ENCODE data around the gene EIF4B.
A peak's percentile ranks its signal among the peaks of the same experiment; 100 is the strongest.
"Not testable (repeated sequence)": the region's sequence is repeated elsewhere in the genome, so short reads cannot be mapped to it uniquely, and the experiment has no call there.

The EIF4B gene

GRCh38 chr12:53010955-53011354, 4.7 kb downstream of the EIF4B start:
- no peak for TF ChIP-seq CTCF (conservative IDR thresholded peaks at IDR 0.05; ENCODE audit: control insufficient read depth, insufficient read depth, low read depth, low read length)
- DNase-seq (ENCODE audit: low read depth) = no peak
- H3K4me3 ChIP-seq (ENCODE audit: control insufficient read depth, low read depth, low read length) = no peak overlapping the region

DNA sequence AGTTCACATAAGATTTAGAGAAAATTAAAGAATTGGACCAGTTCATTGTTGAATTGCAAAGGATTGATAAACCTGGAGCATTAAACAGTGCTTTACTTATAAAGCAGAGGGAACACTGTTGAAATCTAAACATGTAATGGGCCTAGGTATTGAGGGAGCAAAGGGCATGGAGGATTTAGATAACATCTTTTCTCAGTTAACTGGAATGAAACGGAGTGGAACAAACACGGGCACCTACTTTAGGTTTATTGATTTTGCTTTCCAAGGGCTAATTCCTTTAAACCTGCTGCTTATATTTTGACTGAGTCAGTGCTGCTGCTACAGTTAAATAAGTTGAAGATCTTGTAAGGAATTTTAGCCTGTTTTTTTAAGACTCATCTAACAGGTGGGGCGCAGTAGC, 5.6 kb downstream of the EIF4B start:
- no peak for TF ChIP-seq CTCF (conservative IDR thresholded peaks at IDR 0.05; ENCODE audit: control insufficient read depth, insufficient read depth, low read depth, low read length)
- no peak overlapping the region for H3K4me3 ChIP-seq (ENCODE audit: control insufficient read depth, low read depth, low read length)
- no peak for DNase-seq (ENCODE audit: low read depth)

DNA sequence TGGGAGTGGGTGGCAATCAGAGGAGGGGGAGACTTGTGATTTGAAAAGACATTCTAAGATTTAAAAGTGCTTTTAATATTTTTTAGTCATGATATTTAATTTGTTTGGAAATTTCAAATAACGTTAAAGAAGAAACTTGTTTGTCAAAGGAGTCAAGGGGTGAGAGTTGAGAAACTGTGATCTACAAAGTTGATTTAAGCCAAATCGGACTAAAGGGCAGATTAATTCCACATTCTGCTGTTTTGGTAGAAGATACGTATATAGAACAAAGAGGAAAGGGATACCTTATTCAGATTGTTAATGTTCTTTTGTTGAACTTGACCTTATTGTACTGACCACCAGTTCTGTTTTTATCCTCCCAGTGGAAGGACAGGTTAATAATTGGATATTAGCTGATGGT, 6.7 kb downstream of the EIF4B start:
- H3K4me3 ChIP-seq (ENCODE audit: control insufficient read depth, low read depth, low read length) = no peak overlapping the region
- no peak for TF ChIP-seq CTCF (conservative IDR thresholded peaks at IDR 0.05; ENCODE audit: control insufficient read depth, insufficient read depth, low read depth, low read length)
- no peak for DNase-seq (ENCODE audit: low read depth)

DNA sequence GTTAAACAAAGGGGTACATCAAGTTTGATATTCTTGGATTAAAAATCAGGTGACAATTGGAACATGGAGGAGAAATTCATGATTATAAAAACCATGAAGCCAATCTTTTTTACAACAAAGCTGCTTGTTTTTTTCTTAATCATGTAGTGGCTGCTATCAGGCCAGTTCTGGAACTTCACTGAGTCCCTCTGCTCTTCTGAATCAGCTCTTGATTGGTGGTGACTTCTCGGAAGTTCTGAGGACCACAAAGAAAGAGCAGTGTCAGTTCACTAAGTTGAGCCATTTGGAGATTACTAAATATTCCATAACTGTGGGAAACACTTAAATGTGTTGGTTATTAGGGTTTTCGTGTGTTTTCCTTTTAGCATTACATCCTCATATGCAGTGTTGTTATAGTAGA, 8.5 kb downstream of the EIF4B start:
- DNase-seq (ENCODE audit: low read depth) = no peak
- no peak for TF ChIP-seq CTCF (conservative IDR thresholded peaks at IDR 0.05; ENCODE audit: control insufficient read depth, insufficient read depth, low read depth, low read length)
- no peak overlapping the region for H3K4me3 ChIP-seq (ENCODE audit: control insufficient read depth, low read depth, low read length)

GRCh38 chr12:53025250-53025649, 19.0 kb downstream of the EIF4B start:
- DNase-seq (ENCODE audit: low read depth) = no peak
- no peak for TF ChIP-seq CTCF (conservative IDR thresholded peaks at IDR 0.05; ENCODE audit: control insufficient read depth, insufficient read depth, low read depth, low read length)
- H3K4me3 ChIP-seq (ENCODE audit: control insufficient read depth, low read depth, low read length) = no peak overlapping the region

DNA sequence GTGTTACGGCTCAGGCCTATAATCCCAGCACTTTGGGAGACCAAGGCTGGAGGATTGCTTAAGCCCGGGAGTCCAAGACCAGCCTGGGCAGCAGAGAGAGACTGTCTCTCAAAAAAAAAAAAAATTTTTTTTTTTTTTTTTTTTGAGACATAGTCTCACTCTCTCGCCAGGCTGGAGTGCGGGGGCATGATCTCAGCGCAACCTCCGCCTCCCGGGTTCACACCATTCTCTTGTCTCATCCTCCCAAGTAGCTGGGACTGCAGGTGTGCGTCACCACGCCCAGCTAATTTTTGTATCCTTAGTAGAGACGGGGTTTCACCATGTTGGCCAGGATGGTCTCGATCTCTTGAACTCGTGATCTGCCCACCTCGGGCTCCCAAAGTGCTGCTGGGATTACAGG, 20.8 kb downstream of the EIF4B start:
- not testable (repeated sequence) for DNase-seq (ENCODE audit: low read depth); H3K4me3 ChIP-seq (ENCODE audit: control insufficient read depth, low read depth, low read length)

- H3K4me3 ChIP-seq (ENCODE audit: control insufficient read depth, low read depth, low read length) = no peak overlapping the region
- TF ChIP-seq CTCF (conservative IDR thresholded peaks at IDR 0.05; ENCODE audit: control insufficient read depth, insufficient read depth, low read depth, low read length) = peak; percentile 3
- no peak for DNase-seq (ENCODE audit: low read depth)
These were observed 25.4 kb downstream of the EIF4B start for GRCh38 chr12:53031616-53032015.

DNA sequence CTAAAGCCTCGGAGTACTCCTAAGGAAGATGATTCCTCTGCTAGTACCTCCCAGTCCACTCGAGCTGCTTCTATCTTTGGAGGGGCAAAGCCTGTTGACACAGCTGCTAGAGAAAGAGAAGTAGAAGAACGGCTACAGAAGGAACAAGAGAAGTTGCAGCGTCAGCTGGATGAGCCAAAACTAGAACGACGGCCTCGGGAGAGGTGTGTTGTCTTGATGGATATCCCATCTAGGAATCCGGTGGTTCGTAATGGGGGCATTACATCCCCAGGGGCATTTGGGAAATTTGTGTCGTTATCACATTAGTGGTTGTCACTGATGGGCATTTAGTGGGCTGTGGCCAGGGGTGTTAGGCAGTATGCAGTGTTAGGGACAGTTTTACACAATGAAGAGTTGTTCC, 27.6 kb downstream of the EIF4B start:
- not testable (repeated sequence) for H3K4me3 ChIP-seq (ENCODE audit: control insufficient read depth, low read depth, low read length); DNase-seq (ENCODE audit: low read depth)
